Esophagus mucosa (tissue), 1 donor: ENCODE results near the gene ROBO1. TPM values are rescaled to one million over a fixed set of nuclear protein-coding genes. Genes with fewer than 3 reads are reported as not detected.
"Not testable (repeated sequence)": the region's sequence is repeated elsewhere in the genome, so short reads cannot be mapped to it uniquely, and the experiment has no call there.

Experiments
- ATAC-seq: fragments of 200-7000 bp; cut with Tn5 transposase; one replicate; pipeline ENCODE4 v1.9.1; 2020
- total RNA-seq: library from RNA; stranded (reverse); gene quantifications from one replicate; pipeline ENCODE4 v1.2.4, GENCODE V29; 2023
- donor health status: DM: yes; HTN: yes; CAD: no.

ROBO1 gene
- total RNA-seq, 1 donor from 2014 or later = 52.4 TPM

DNA sequence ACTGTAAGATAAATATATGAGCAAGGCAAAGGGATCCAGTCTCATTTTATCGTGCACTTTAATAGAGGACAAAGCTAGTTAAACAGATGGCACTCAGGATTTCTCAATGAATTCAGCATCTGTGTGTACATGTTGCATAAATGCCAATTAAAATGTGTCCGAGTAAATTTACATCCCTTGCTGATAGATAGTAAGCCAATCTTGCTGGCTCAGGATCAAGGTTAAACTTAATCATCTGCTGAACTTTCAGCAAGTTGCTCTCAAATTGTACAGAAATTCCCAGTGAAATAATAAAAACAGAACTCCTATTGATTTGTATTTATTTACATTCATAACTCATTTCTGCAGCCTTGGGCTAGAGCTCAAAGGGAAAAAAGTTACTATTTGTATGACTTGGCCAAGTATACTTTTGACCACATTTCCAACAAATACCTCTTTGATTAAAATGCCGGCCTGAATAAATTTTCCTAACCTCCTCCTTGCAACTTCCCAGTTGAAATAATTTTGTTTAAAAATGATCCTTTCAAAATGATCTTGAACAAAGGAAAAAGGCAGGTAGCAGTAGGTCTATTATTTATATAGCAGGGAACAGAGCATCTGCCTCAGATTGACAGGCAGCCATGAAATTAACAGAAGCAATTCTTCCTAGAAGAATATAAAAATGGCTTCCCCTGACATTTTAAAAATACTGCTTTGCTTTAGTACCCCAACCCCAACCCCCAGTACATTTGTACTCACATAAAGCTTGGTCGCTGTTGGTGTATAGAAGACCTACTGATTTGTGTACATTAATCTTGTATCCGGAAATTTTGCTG, 1001.9 kb downstream of the ROBO1 start:
- ATAC-seq = no peak

GRCh38 chr3:78764634-78765033, 1003.2 kb downstream of the ROBO1 start:
- ATAC-seq = no peak

DNA sequence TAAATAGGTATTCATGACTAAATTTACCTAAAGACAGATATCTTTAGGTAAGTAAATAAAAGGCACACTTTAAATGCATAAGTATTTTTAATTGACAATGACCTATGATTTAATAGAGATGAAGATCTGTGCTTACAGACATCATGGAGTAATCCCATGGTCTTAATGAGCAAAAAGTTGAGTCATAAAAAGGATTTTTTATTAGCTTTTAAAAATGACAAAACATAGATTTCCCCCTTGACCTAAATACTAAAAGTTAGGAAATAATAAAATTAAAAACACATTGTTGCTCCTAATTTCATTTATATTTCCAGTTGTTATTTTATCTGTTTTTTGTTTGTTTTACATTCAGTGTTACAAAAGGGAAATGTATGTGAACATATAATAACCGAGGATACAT, 1005.7 kb downstream of the ROBO1 start:
- no peak for ATAC-seq

DNA sequence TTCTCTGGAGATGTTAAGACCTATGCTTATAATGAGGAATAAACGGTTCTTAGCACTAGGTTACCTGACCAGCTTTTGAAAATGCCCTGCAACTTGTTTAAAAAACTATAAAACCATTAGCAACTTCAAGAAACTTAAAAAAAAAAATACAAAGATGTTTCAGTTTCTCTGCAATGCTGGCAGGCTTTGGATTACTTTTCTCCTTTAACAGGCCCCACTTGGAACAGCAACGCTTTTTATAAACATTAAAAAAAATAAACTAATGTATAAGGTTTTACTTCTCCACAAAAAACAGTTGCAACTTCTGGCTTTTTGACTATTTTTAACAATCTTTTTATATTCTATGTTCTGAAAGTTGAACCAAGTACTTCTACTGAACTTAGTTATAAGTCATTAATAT, 1006.7 kb downstream of the ROBO1 start:
- ATAC-seq = no peak

GRCh38 chr3:78757731-78758130, 1010.1 kb downstream of the ROBO1 start:
- no peak for ATAC-seq

GRCh38 chr3:78754066-78754743, 1013.6 kb downstream of the ROBO1 start:
- ATAC-seq = peak; percentile 74

- ATAC-seq = no peak
These were observed 1016.5 kb downstream of the ROBO1 start for GRCh38 chr3:78751266-78751665.

DNA sequence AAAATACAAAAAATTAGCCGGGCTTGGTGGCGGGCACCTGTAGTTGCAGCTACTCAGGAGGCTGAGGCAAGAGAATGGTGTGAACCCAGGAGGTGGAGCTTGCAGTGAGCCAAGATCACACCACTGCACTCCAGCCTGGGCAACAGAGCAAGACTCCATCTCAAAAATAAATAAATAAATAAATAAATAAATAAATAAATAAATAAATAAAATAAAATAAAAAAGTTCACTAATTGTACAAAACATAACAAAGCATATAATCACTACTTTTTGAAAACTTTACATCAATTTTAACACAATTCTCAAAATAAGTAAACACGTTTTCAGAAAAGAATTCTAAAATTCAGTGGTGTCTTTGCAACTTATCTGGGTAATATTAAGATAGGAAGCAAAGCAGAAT, 1017.5 kb downstream of the ROBO1 start:
- ATAC-seq = not testable (repeated sequence)

DNA sequence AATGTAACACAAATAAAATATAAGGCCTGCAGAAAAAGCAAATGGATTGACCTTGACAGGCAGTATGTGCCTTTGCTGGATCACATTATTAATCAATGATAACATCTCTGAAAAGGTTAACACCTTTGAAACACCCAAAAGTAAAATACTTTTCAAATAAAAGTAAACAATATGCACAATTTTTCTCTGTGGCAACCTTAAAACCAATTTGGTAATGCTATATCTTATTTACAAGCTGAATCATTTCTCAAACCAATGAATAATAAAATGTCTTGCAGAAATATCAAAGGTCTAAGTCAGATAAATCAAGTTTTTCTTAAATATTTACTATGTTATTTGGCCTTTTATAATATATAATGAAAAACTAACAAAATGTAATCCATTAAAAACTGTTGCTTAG, 1018.7 kb downstream of the ROBO1 start:
- ATAC-seq = no peak

DNA sequence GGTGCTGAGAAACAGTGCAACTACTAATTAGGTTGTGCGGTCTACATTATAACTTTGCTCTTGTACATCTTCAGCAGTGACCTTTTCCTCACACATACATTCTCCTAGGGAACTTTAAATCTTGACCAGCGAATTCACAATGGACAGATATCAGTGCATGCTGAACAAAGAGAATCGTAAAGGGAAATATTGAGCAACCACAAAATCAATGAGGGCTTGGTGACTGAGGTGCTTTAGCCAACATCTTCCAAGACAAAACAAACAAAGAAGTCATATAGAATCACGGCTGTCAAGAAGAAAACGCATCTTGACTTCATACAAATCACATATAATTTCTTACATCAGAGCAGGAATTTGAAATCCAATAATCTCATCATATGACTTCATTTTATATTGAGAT, 1022.0 kb downstream of the ROBO1 start:
- ATAC-seq = no peak

DNA sequence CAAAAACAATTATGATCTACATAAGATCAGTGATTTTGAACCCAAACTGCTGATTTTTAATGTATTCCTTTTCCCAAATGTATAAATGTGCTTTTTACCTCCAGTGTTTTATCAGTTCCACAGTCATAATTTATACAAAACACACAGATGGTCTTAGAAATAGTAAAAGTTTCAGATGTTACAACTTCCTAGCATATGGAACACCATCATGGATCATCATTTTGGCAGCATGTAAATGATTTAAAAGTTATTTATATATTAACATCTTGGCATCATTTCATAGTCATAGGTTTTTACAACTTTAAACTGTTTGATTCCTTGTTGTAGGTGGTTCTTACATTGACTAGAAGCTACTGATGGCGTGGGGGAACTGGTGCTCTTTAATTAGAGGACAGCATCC, 1025.3 kb downstream of the ROBO1 start:
- no peak for ATAC-seq

GRCh38 chr3:78742041-78742440, 1025.8 kb downstream of the ROBO1 start:
- ATAC-seq = peak; percentile 76

DNA sequence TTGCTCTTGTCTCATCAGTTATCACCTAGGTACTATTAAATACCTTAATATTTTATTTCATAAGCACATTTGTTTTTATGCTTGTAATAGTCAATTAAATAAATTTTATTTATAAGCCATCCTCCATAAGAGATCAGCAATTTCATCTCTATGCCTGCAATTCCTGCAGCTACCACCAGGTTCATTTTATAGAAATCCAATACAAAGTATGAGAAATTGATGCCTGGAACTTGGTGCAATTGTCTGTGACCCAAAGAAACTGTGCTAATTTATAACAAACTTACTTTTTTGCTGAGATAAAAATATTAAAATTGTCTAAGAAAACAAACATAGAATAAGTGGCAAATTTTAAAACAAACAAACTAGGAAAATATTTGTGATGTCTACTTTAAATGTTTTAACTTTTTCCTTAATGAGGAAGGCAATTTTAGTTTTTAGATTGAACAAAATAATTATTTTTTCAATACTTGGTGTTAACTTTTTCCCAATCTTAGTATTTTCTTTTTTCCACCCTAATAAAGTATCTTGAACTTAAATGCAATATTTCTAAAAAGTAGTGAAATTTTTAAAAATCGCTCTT, 1026.6 kb downstream of the ROBO1 start:
- no peak for ATAC-seq

DNA sequence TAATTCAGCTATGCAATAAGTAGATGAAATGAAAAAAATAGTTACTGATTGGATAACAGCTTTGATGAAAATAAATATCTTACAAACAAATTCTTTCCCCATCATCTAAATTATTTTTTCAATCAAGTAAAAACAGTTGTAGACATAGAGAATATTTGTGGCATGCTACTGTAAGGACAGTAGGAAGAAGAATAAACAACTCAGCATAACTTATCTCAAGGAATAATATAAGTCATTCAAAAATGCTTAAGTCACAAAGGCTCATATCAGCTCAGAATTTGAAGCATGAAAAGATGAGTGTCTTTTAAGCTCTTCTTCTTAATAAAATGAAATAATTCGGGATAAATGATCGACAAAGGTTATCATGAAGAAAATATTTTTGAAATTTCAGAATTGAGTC, 1029.0 kb downstream of the ROBO1 start:
- no peak for ATAC-seq

GRCh38 chr3:78737988-78738387, 1029.8 kb downstream of the ROBO1 start:
- no peak for ATAC-seq

GRCh38 chr3:78736863-78737262, 1030.9 kb downstream of the ROBO1 start:
- ATAC-seq = peak; percentile 98

DNA sequence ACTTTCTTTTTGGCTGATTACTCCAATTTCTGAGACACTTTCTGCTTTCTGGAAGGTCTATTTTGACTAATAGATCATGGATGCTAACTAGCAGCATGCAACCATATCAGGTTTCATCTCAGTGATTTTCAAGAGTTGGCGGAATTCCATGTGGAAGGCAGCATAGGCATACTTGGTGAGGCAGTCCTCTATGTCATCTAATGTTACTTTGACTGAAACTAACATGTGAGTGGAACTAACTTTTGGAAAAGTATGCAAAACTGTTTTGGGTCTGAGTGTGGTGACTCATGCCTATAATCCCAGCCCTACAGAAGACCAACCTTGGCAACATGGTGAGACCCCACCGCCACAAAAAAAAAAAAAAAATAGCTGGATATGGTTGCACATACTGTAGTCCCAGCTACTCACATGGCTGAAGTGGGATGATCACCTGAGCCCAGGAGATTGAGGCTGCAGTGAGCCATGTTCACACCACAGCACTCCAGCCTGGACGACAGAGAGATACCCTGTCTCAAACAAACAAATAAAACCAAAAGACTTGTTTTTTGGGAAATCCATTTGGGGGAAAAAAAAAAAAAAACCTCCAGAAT, 1033.7 kb downstream of the ROBO1 start:
- ATAC-seq = no peak

GRCh38 chr3:78732893-78733292, 1034.9 kb downstream of the ROBO1 start:
- ATAC-seq = no peak

DNA sequence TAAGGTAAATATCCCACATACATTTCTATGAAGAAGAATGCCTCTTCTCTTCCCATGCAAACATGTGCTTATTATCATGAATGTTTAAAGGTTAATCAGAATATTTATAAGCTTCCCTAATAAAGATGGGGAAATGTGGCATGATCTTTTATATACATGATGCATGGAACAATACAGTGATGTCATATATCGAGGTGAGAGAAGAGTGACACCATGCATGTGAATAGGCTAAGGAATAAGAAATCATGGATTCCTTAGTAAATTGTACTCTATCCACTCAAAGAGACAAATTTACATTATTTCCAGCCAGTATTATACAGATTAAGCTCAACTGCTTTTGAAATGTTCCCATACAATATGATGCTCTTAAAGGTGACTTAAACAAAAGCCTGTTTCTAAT, 1035.3 kb downstream of the ROBO1 start:
- no peak for ATAC-seq

DNA sequence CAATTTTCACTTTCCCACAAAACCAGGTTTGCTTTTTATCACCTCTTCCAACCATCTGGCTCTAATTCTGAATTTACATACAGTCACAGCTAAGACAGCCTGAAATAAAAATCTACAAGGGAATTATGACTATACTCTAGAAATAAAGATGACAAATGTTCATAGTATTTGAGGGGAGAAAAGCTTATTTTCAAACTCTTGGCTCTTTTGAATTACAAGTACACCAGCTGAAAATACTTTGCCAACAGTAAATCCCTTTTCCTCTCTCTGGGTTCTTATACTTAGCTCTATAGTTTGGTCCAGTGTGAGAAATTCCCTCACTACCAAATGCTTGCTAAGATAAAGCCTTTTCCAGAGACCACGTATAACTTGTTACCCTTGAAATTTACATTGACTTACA, 1037.9 kb downstream of the ROBO1 start:
- no peak for ATAC-seq

DNA sequence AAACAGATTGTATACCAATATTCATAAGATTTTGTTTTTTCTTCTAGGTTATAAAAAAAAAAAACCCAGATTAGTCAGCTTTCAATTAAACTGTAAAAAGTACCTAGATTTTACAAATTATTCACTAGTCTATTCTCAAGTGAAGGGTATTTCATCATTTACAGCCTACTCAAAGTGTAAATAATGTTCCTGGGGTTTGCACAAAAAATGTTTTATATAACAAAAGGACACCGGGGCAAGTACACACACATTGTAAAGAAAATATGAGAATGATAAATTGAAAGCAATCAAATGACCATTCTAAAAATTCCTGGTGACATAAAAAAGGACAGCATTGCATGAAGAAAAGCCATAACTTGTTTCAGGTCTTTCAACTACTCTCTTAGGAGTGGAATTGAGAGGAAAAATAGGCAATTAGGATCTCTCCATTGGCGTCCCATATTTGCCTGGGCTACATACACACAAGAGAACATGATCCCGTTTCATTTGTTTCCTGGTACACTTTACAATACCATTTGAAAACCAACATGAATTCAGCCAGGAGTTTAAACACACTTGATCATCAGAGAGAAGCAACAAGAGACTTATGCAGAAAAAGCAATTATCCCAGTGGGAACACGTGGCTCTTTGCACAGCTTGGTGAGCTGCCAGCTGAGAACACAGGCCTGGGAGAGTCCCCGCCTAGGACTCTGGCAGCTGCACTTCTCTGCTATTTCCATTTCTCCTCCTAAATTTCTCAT, 1039.2 kb downstream of the ROBO1 start:
- ATAC-seq = peak; percentile 76

DNA sequence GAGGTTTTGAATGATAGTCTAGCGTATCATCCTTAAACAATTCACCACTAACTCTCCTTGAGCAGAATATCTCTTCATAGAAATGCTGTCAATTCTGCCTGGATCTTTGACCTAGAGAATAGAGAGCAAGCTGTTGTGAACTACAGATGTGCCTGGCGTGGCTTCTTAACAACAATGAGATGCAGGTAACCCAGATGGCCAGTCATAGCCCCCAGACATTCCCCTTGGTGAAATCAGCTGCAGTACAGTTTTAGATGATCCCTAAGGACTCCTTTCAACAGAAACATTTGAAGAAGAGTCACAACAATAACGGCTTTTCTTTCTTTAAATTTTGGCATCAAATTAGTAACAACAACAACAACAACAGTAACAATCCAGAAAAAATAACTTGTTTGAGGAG, 1041.3 kb downstream of the ROBO1 start:
- no peak for ATAC-seq
